HUDEP-2 (cell line): ENCODE results near the gene WEE1.
A peak's percentile ranks its signal among the peaks of the same experiment; 100 is the strongest.
"Not testable (repeated sequence)": the region's sequence is repeated elsewhere in the genome, so short reads cannot be mapped to it uniquely, and the experiment has no call there.

Source experiments
- DNase-seq, 76 experiments: peaks; one replicate each; lab custom pipeline; 2025; ENCODE audit not compliant: unreplicated experiment in 76 of 76; lab: John Stamatoyannopoulos, UW

Gene WEE1

DNA sequence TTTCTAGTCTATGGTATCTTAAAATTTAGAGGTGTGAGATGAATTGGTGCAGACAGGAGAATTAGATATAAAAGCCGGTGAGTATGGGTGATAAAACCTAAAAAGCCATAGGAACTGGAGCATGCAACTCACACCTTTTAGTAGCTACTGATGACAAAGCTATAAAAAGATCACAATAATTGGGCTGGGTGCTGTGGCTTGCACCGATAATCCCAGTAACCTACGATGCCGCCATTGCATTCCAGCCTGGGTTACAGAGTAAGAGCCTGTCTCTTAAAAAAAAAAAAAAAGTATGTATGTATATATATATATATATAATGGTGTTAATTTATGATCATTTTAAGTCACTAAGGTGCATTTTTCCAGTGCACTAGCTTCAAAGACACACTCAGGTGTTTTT is 17.2 kb downstream of the WEE1 start:
- DNase-seq = no peak

GRCh38 chr11:9594267-9595046 is 21.0 kb downstream of the WEE1 start:
- DNase-seq = no peak

DNA sequence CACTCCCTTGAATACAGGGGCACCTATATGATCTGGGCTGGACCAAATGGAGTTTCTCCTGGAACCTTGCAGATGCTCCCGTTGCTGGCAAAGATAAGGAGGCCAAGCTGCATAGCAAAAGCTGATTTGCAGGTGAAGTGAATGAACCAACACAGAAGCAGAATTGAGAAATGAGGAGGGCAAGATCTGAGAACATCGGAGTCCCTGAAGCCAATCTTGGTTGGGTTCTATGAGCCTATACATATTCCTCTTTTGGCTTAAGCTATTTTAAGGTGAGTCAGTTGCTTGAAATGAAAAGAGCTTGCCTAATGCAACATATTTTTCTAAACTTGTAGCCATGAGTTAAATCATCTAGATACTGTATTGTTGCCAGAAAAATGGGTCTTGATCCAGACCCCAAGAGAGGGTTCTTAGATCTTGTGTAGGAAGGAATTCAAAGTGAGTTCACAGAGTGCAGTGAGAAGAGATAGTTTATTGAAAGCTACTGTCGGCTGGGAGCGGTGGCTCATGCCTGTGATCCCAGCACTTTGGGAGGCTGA is 23.5 kb downstream of the WEE1 start:
- no peak for DNase-seq

DNA sequence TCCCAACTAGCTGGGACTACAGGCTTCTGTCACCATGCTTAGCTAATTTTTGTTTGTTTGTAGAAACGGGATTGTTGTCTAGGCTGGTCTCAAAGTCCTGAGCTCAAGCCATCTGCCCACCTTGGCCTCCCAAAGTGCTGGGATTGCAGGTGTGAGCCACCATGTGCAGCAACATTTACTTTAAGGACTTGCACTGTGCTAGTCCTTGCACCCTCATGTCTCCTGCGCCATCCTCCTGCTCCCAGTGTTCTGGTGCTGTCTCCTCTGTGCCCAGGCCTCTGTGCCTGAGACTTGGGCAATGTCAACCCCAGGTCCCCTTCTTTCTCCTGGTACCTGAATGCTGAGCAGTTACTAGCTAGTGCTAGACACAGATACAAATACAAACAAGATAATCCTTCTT is 26.7 kb downstream of the WEE1 start:
- no peak for DNase-seq

- no peak for DNase-seq
Measured at GRCh38 chr11:9600644-9601036, 27.2 kb downstream of the WEE1 start.

- DNase-seq = no peak
Measured at GRCh38 chr11:9601037-9601875, 27.8 kb downstream of the WEE1 start.

DNA sequence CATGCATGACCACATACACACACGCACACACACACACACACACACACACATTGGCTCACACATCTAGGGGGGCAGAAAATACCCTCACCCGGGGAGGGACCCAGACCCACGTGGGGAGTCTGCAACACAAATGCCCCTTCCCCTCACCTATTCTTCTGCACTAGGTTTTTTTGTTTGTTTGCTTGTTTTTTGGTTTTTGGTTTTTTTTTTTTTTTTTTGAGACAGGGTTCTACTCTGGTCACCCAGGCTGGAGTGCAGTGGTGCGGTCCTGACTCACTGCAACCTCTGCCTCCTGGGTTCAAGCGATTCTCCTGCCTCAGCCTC is 28.4 kb downstream of the WEE1 start:
- no peak for DNase-seq

- not testable (repeated sequence) for DNase-seq
Measured at GRCh38 chr11:9603214-9603613, 29.7 kb downstream of the WEE1 start.

DNA sequence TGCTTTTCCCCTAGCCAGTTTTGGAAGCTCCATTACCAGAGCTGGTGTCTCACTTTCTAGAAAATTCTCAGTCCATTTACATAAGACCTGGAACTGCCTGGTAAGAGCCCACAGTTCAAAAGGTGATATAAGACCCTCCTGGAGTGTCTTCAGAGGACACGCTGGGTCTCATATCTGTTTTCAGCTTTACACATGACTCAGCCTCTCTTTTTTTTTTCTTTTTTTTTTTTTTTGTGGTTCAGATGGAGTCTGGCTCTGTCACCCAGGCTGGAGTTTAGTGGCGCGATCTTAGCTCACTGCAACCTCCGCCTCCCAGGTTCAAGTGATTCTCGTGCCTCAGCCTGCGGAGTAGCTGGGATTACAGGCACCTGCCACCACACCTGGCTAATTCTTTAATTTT is 30.7 kb downstream of the WEE1 start:
- no peak for DNase-seq

- no peak for DNase-seq
Measured at GRCh38 chr11:9605742-9606141, 32.3 kb downstream of the WEE1 start.

GRCh38 chr11:9606809-9607510 is 33.5 kb downstream of the WEE1 start:
- no peak for DNase-seq

GRCh38 chr11:9607511-9607899 is 34.0 kb downstream of the WEE1 start:
- DNase-seq = peak in 1 of 76 experiments; percentile 4

DNA sequence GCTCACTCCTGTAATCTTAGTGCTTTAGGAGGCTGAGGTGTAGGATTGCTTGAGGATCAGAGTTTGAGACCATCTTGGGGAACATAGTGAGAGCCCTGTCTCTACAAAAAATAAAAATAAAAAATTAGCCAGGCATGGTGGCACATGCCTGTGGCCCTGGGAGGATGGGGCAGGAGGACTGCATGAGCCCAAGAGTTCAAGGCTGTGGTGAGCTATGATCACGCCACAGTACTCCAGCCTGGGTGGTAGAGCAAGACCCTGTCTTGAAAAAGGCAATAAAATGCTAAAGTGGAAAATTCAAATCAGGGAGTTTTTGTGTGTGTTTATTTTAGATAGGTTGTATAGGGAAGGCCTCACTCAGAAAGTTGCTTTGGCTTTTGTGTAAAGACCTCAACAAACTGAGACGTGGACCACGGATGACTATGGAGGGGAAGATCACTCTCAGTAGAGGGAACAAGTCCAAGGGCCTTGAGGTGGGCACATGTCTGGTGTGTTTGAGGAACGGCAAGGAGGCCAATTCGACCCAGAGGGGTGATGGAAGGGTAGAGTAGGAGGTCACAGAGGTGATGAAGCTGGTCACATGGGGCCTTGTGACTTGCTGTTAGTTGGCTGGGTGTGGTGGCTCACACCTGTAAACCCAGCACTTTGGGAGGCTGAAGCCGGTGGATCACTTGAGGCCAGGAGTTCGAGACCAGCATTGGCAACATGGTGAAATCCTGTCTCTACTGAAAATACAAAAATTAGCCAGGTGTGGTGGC is 35.7 kb downstream of the WEE1 start:
- no peak for DNase-seq

- no peak for DNase-seq
Measured at GRCh38 chr11:9609841-9610240, 36.4 kb downstream of the WEE1 start.

- DNase-seq = peak in 74 of 76 experiments; percentile 17 to 90 (median 76)
Measured at GRCh38 chr11:9613118-9613829, 39.8 kb downstream of the WEE1 start.

GRCh38 chr11:9613830-9614762 is 40.6 kb downstream of the WEE1 start:
- DNase-seq = peak in 75 of 76 experiments; percentile 14 to 92 (median 80)

DNA sequence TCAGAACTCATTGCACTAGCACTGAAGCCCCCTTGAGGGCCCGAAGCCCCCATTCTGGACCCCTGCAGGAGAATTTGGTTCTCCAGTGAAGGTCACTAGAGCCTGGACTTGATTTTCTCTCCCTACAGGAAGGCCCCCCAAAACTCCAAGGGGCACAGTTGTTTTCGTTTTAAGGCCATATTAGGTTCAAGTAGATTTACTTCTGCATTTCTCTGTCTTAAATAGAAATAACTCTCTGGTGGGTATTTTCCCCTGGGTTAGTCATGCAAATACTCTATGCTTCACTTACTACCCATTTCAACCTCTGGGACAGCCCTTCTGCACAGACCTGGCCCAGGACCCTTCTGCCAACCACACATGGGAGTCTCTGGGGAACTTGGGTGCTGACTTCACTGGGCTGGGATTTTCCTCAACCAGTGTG is 41.6 kb downstream of the WEE1 start:
- no peak for DNase-seq

DNA sequence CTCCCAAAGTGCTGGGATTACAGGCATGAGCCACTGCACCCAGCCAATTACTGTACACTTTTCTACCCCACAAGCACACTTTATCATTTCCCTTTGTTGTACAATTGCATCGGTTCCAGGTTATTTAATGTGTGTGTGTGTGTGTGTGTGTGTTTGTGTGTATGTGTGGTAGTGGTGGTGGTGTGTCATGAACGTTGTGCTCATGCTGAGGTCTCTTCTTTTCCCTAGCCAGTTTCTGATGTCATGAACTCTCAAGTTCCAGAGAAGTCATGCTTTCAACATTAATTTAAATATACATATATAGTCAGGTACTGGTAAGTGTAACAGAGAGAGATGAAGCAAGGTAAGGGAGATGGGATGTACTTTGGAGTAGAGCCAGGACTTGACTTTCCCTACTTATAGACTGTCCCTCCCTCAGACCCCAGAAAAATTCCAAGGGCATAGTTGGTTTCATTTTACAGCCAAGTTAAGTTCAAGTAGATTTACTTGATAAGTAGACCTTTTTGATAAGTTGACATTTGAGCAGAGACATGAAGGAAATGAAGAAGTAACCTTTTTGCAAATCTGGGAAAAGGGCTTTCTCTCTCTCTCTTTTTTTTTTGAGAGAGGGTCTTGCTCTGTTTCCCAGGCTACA is 42.7 kb downstream of the WEE1 start:
- DNase-seq = no peak
